IMR-90 (cell line): Measurements from ENCODE around the gene TENM4. TPM values are rescaled to one million over a fixed set of nuclear protein-coding genes. Genes with fewer than 3 reads are reported as not detected.

ENCODE experiments used
- ATAC-seq: fragments of 200-7000 bp; cut with Tn5 transposase; 2 replicates; pipeline ENCODE4 v1.9.1; 2020; ENCODE audit warnings: low read depth, mild to moderate bottlenecking, moderate library complexity
- BruUV-seq: library from RNA; stranded (reverse); fragments of 400-500 nt; replicated peaks from 2 replicates; lab custom pipeline; 2021; lab: Mats Ljungman, UMichigan
- CTCF ChIA-PET: fragments of 300-600 bp; formaldehyde crosslinking; extraction: SDS; loops from one replicate; lab custom pipeline; 2021; ENCODE audit warnings: antibody characterized with exemption; lab: Yijun Ruan, JAX
- POLR2A ChIA-PET: fragments of 300-600 bp; sonication (Branson Sonifier 250); formaldehyde crosslinking; loops from one replicate; lab custom pipeline; 2022; ENCODE audit warnings: antibody characterized with exemption; ENCODE audit not compliant: unreplicated experiment; lab: Charles Lee
- DNase-seq: peaks from one replicate; pipeline ENCODE4 v3.0.0; 2013
- H2AFZ ChIP-seq: replicated peaks from 2 replicates; pipeline ENCODE3; 2013; ENCODE audit warnings: low read length, mild to moderate bottlenecking; ENCODE audit not compliant: poor library complexity
- H2AK5ac ChIP-seq: 2 replicates; pipeline ENCODE4 v1.6.1; 2013; ENCODE audit warnings: low read depth, low read length, inconsistent platforms
- H2AK9ac ChIP-seq: replicated peaks from 2 replicates; pipeline ENCODE3; 2013; ENCODE audit warnings: mild to moderate bottlenecking, low read depth, low read length, moderate library complexity; ENCODE audit not compliant: poor library complexity
- H2BK120ac ChIP-seq: 2 replicates; pipeline ENCODE4 v1.6.1; 2013; ENCODE audit warnings: low read depth, low read length, inconsistent platforms
- H2BK15ac ChIP-seq: 3 replicates; pipeline ENCODE4 v1.6.1; 2013; ENCODE audit warnings: low read depth, low read length, inconsistent platforms
- H2BK20ac ChIP-seq: 2 replicates; pipeline ENCODE4 v1.6.1; 2013; ENCODE audit warnings: low read depth, mild to moderate bottlenecking, inconsistent platforms, low read length, moderate library complexity
- H2BK5ac ChIP-seq: 2 replicates; pipeline ENCODE4 v1.6.1; 2013; ENCODE audit warnings: mild to moderate bottlenecking, low read depth, low read length, inconsistent platforms; ENCODE audit not compliant: poor library complexity, severe bottlenecking
- H3K14ac ChIP-seq: replicated peaks from 2 replicates; pipeline ENCODE4 v1.6.1; 2013; ENCODE audit warnings: low read depth, low read length, inconsistent platforms
- H3K18ac ChIP-seq: 2 replicates; pipeline ENCODE4 v1.6.1; 2013; ENCODE audit warnings: low read depth, low read length, control low read depth
- H3K23ac ChIP-seq: 2 replicates; pipeline ENCODE4 v1.6.1; 2013; ENCODE audit warnings: low read depth, low read length, inconsistent platforms
- H3K27ac ChIP-seq: 2 replicates; pipeline ENCODE4 v1.5.1; 2013; ENCODE audit warnings: mild to moderate bottlenecking, control low read depth, low read length; ENCODE audit not compliant: insufficient read depth
- H3K27me3 ChIP-seq: 2 replicates; pipeline ENCODE4 v1.6.1; 2013; ENCODE audit warnings: low read length; ENCODE audit not compliant: control insufficient read depth, insufficient read depth
- H3K36me3 ChIP-seq: 2 replicates; pipeline ENCODE4 v1.6.1; 2013; ENCODE audit warnings: low read length, mixed read lengths; ENCODE audit not compliant: control insufficient read depth, insufficient read depth
- H3K4ac ChIP-seq: 2 replicates; pipeline ENCODE4 v1.6.1; 2013; ENCODE audit warnings: low read depth, low read length, inconsistent platforms
- H3K4me1 ChIP-seq: 2 replicates; pipeline ENCODE4 v1.6.1; 2013; ENCODE audit warnings: low read length, mixed read lengths; ENCODE audit not compliant: control insufficient read depth, insufficient read depth
- H3K4me2 ChIP-seq: 2 replicates; pipeline ENCODE4 v1.6.1; 2013; ENCODE audit warnings: low read depth, mild to moderate bottlenecking, control low read depth, low read length, moderate library complexity
- H3K4me3 ChIP-seq: 2 replicates; pipeline ENCODE4 v1.5.1; 2013; ENCODE audit warnings: low read depth, mild to moderate bottlenecking, control low read depth, low read length, moderate library complexity; ENCODE audit not compliant: insufficient read depth
- H3K56ac ChIP-seq: 2 replicates; pipeline ENCODE4 v1.6.1; 2013; ENCODE audit warnings: low read length, inconsistent platforms; ENCODE audit not compliant: insufficient read depth; ENCODE audit errors: extremely low read depth
- H3K79me1 ChIP-seq, 2 experiments: 2 replicates each; pipeline ENCODE4 v1.6.1; 2013; ENCODE audit warnings: low read length in 2 of 2, inconsistent platforms in 1 of 2, low read depth in 1 of 2
- H3K9ac ChIP-seq: 2 replicates; pipeline ENCODE4 v1.6.1; 2013; ENCODE audit warnings: low read depth, low read length, control low read depth
- H3K9me1 ChIP-seq: 2 replicates; pipeline ENCODE4 v1.6.1; 2013; ENCODE audit warnings: low read length, inconsistent platforms; ENCODE audit not compliant: insufficient read depth
- H3K9me3 ChIP-seq: 2 replicates; pipeline ENCODE4 v1.6.1; 2013; ENCODE audit warnings: low read length; ENCODE audit not compliant: control insufficient read depth, insufficient read depth
- H4K20me1 ChIP-seq: 2 replicates; pipeline ENCODE4 v1.6.1; 2013; ENCODE audit warnings: low read length, inconsistent platforms; ENCODE audit not compliant: insufficient read depth
- H4K5ac ChIP-seq: 2 replicates; pipeline ENCODE4 v1.6.1; 2013; ENCODE audit warnings: mild to moderate bottlenecking, low read depth, low read length, control low read depth
- H4K8ac ChIP-seq, 2 experiments: 2 replicates each; pipeline ENCODE4 v1.6.1; 2013; ENCODE audit warnings: low read depth in 2 of 2, low read length in 2 of 2, control low read depth in 1 of 2, inconsistent platforms in 1 of 2
- H4K91ac ChIP-seq: 2 replicates; pipeline ENCODE4 v1.6.1; 2013; ENCODE audit warnings: low read depth, low read length, inconsistent platforms; ENCODE audit not compliant: insufficient read depth
- CHD1 ChIP-seq: IDR thresholded peaks from 2 replicates; pipeline ENCODE4 v1.6.1; 2012; ENCODE audit warnings: low read depth, low read length, improper control_type of control experiment
- ELK1 ChIP-seq: fragments of 150-350 bp; IDR thresholded peaks from 2 replicates; pipeline ENCODE4 v1.6.1; 2016; ENCODE audit warnings: low read depth, mild to moderate bottlenecking, low read length, moderate library complexity, borderline replicate concordance
- USF2 ChIP-seq: fragments of 150-350 bp; IDR thresholded peaks from 2 replicates; pipeline ENCODE4 v1.6.1; 2017; ENCODE audit warnings: mild to moderate bottlenecking, antibody characterized with exemption, low read length, low read depth
- WGBS, 2 experiments: methylation state at CpG; one replicate each; pipeline versions ENCODE4 v1.1.5 to v1.1.7; 2013; ENCODE audit warnings: missing lambda C conversion rate in 2 of 2; ENCODE audit not compliant: insufficient read length in 1 of 2; ENCODE audit errors: extremely low coverage in 2 of 2; 5-methylcytosine and 5-hydroxymethylcytosine counted together
- dilution Hi-C: fragments of 300-500 bp; cut with HindIII; formaldehyde crosslinking; loops from one replicate; pipeline ENCODE4 v1.14.3; 2018; ENCODE audit warnings: low sequenced_read_pairs; ENCODE audit not compliant: unreplicated experiment
- in situ Hi-C: fragments of 300-500 bp; cut with MboI; formaldehyde crosslinking; loops from 3 replicates; pipeline ENCODE4 v1.14.3; 2019; ENCODE audit warnings: low sequenced_read_pairs, inconsistent platforms, mixed read lengths
- intact Hi-C: fragments of 100-400 bp; cut with micrococcal nuclease; formaldehyde crosslinking; loops from 2 replicates; pipeline ENCODE4 v1.10.0; 2022
- polyA plus RNA-seq, 3 experiments: library from polyadenylated mRNA; depleted of rRNA; stranded (reverse); fragments of >200 nt; gene quantifications; 2 replicates each; pipeline ENCODE4 v1.2.3, GENCODE V29; 2012; ENCODE audit warnings: low replicate concordance in 1 of 3
- total RNA-seq: library from RNA; depleted of rRNA; stranded (reverse); fragments of >200 nt; gene quantifications from 2 replicates; pipeline ENCODE4 v1.2.3, GENCODE V29; 2012

Gene TENM4
- total and polyA plus RNA-seq, 2 of the 4 experiments (the other 2 are of a cell fraction): 7.4 to 9.0 TPM

- no peak overlapping the region for H3K27ac ChIP-seq
- no peaks in the 10 kb centered on the region for H4K20me1 ChIP-seq
- ATAC-seq (no peak; the same call in 1 of the 2 replicates), DNase-seq (no peak)
- no TSS peak for BruUV-seq
- H2AFZ ChIP-seq: no peak overlapping the region
- no peak overlapping the region for H2BK15ac ChIP-seq
- dilution Hi-C loops: no loop called here
- no peak overlapping the region for H2BK20ac ChIP-seq
- H3K9me1 ChIP-seq: no peaks in the 10 kb centered on the region
- H4K5ac ChIP-seq: no peak overlapping the region
- no peak overlapping the region for H3K56ac ChIP-seq
- intact Hi-C loops: no loop called here
- no peak overlapping the region for H3K4me2 ChIP-seq
- H3K18ac ChIP-seq: no peak overlapping the region
- ChIA-PET CTCF (no interaction called here), POLR2A (no interaction called here)
- no peak overlapping the region for H3K23ac ChIP-seq
- H3K79me1 ChIP-seq: no peaks in the 10 kb centered on the region
- no peak overlapping the region for H2BK120ac ChIP-seq
- no peak overlapping the region for H4K91ac ChIP-seq
- no peaks in the 10 kb centered on the region for H3K36me3 ChIP-seq
- no peak overlapping the region for H2BK5ac ChIP-seq
- H2AK9ac ChIP-seq: no peak overlapping the region
- TF ChIP-seq USF2 (no peak), ELK1 (no peak), CHD1 (no peak)
- H3K14ac ChIP-seq: no peak overlapping the region
- no CpG with 5 or more reads among the region's 5 CpGs for WGBS, 2 experiments
- H2AK5ac ChIP-seq: no peak overlapping the region
- no peak overlapping the region for H3K4ac ChIP-seq
- H3K4me3 ChIP-seq: no peak overlapping the region
- no peak overlapping the region for H4K8ac ChIP-seq
- no peaks in the 10 kb centered on the region for H3K4me1 ChIP-seq
- H3K9me3 ChIP-seq: no peaks in the 10 kb centered on the region
- in situ Hi-C loops: no loop called here
- no peak overlapping the region for H3K9ac ChIP-seq
- H3K27me3 ChIP-seq: peaks cover 4% of the 10 kb centered on the region
Observed at GRCh38 chr11:79447038-79447786, 6.4 kb upstream of the TENM4 start.
